HL-60 (cell line): ENCODE data around the gene IL32.

Experiments used
- DNase-seq, 2 experiments: peaks; one replicate each; pipeline ENCODE4 v3.0.0-alpha.2; 2010 to 2020; ENCODE audit warnings: low read depth in 1 of 2, low spot score in 1 of 2
- H3K27ac ChIP-seq: fragments of 250-450 bp; sonication (Bioruptor Pico); replicated peaks from 2 replicates; pipeline ENCODE4 v1.5.1; 2020; ENCODE audit warnings: mild to moderate bottlenecking, moderate library complexity
- H3K27me3 ChIP-seq: fragments of 250-450 bp; sonication (Bioruptor Pico); 2 replicates; pipeline ENCODE4 v1.5.1; 2021; ENCODE audit warnings: mild to moderate bottlenecking, moderate library complexity; ENCODE audit not compliant: insufficient read depth, poor library complexity, severe bottlenecking
- H3K4me3 ChIP-seq: replicated peaks from 2 replicates; pipeline ENCODE4 v1.5.1; 2011; ENCODE audit warnings: mild to moderate bottlenecking, control low read depth, low read length; ENCODE audit not compliant: insufficient read depth
- CTCF ChIP-seq: IDR thresholded peaks from one replicate; pipeline ENCODE4 v1.5.1; 2011; ENCODE audit warnings: low read length, control low read depth, inconsistent platforms; ENCODE audit not compliant: insufficient read depth
- GABPA ChIP-seq: IDR thresholded peaks from 2 replicates; pipeline ENCODE4 v1.6.1; 2012; ENCODE audit warnings: low read depth
- POLR2AphosphoS5 ChIP-seq: IDR thresholded peaks from 2 replicates; pipeline ENCODE4 v1.6.1; 2012; ENCODE audit warnings: low read depth
- REST ChIP-seq: IDR thresholded peaks from 2 replicates; pipeline ENCODE4 v1.6.1; 2012; ENCODE audit warnings: low read depth; ENCODE audit not compliant: insufficient replicate concordance
- SPI1 ChIP-seq: IDR thresholded peaks from 2 replicates; pipeline ENCODE4 v1.6.1; 2012; ENCODE audit warnings: low read depth, mild to moderate bottlenecking, borderline replicate concordance

IL32 gene

GRCh38 chr16:3099732-3100499 is 34.5 kb downstream of the IL32 start:
- Histone ChIP-seq H3K27me3 (no peaks in the 10 kb centered on the region), H3K27ac (0 out of 2 replicates have a peak overlapping the region, but pooled peaks have one; percentile 11), H3K4me3 (no peak overlapping the region)
- DNase-seq, result peak; percentile 83 to 92
- TF ChIP-seq SPI1 (peak; percentile 29; the same call in 1 of the 2 replicates), CTCF (no peak), REST (no peak), POLR2AphosphoS5 (no peak), GABPA (no peak)

GRCh38 chr16:3101018-3101840 is 35.8 kb downstream of the IL32 start:
- no peak for TF ChIP-seq POLR2AphosphoS5
- TF ChIP-seq SPI1, result no peak
- no peak for TF ChIP-seq GABPA
- TF ChIP-seq REST, result no peak
- peak; percentile 50 for TF ChIP-seq CTCF
- no peak overlapping the region for H3K4me3 ChIP-seq
- DNase-seq, result peak in 1 of 2 experiments; percentile 69
- no peaks in the 10 kb centered on the region for H3K27me3 ChIP-seq
- peak overlapping the region; percentile 21 for H3K27ac ChIP-seq

- H3K27ac ChIP-seq, result peak overlapping the region; percentile 21
- DNase-seq, result peak; percentile 72 to 74
Observed at GRCh38 chr16:3101841-3102470, 36.5 kb downstream of the IL32 start.

More at GRCh38 chr16:3101841-3102470, 36.5 kb downstream of the IL32 start:
- H3K4me3 ChIP-seq, result no peak overlapping the region
- H3K27me3 ChIP-seq, result no peaks in the 10 kb centered on the region
- TF ChIP-seq REST (no peak), POLR2AphosphoS5 (no peak), GABPA (no peak), SPI1 (no peak), CTCF (no peak)
